Stomach (tissue), 9 donors: ENCODE results near the gene ARHGAP26. TPM values are rescaled to one million over a fixed set of nuclear protein-coding genes. Genes with fewer than 3 reads are reported as not detected.

ENCODE experiments used
- DNase-seq, 2 donors: peaks; one replicate each; pipeline versions ENCODE4 v3.0.0 to v3.0.0-alpha.2; 2013 to 2019
- H3K27ac ChIP-seq, 5 donors: fragments of 200-600 bp in 4 of 5; sonication (generic) in 4 of 5; one replicate each; pipeline ENCODE4 v1.5.1; 2013 to 2019; ENCODE audit warnings: mild to moderate bottlenecking in 1 of 5, moderate library complexity in 1 of 5
- H3K27me3 ChIP-seq, 3 donors: fragments of 200-600 bp; sonication (generic); one replicate each; pipeline ENCODE4 v1.5.1; 2017 to 2019; ENCODE audit warnings: mixed run types in 1 of 3
- H3K36me3 ChIP-seq, 4 donors: fragments of 200-600 bp; sonication (generic); 1 replicate in 3 of 4; 2 replicates in 1 of 4; pipeline ENCODE4 v1.5.1; 2016 to 2019
- H3K4me1 ChIP-seq, 4 donors: fragments of 200-600 bp; sonication (generic); one replicate each; pipeline ENCODE4 v1.5.1; 2016 to 2019
- H3K4me3 ChIP-seq, 4 donors: fragments of 200-600 bp; sonication (generic) in 3 of 4; one replicate each; pipeline ENCODE4 v1.5.1; 2016 to 2019; ENCODE audit warnings: mild to moderate bottlenecking in 1 of 4
- H3K9me3 ChIP-seq, 4 donors: fragments of 200-600 bp; sonication (generic); one replicate each; pipeline ENCODE4 v1.5.1; 2016 to 2019
- CTCF ChIP-seq, 7 experiments: fragments of 450-650 bp in 4 of 7; fragments of 200-600 bp in 3 of 7; sonication (generic) in 3 of 7; IDR thresholded peaks; one replicate each; pipeline ENCODE4 v1.5.1; 2016 to 2019; ENCODE audit warnings: antibody characterized with exemption in 7 of 7, control low read depth in 2 of 7, mild to moderate bottlenecking in 1 of 7
- EP300 ChIP-seq: sonication (generic); formaldehyde crosslinking; IDR thresholded peaks from one replicate; pipeline ENCODE4 v1.6.1; 2017; ENCODE audit warnings: antibody characterized with exemption
- POLR2A ChIP-seq, 4 donors: fragments of 450-650 bp; IDR thresholded peaks; one replicate each; pipeline ENCODE4 v1.6.1; 2016; ENCODE audit warnings: antibody characterized with exemption in 4 of 4, control low read depth in 2 of 4, mild to moderate bottlenecking in 1 of 4, moderate library complexity in 1 of 4
- POLR2AphosphoS5 ChIP-seq, 3 donors: sonication (generic); formaldehyde crosslinking; IDR thresholded peaks; one replicate each; pipeline ENCODE4 v1.6.1; 2016; ENCODE audit warnings: antibody characterized with exemption in 3 of 3
- WGBS, 5 donors: extraction: QIAGEN DNeasy Blood & Tissue Kit in 3 of 5; methylation state at CpG; one replicate each; pipeline versions ENCODE4 v1.1.5 to v1.1.7; 2013 to 2018; 5-methylcytosine and 5-hydroxymethylcytosine counted together
- intact Hi-C: fragments of 100-400 bp; cut with DNase I; formaldehyde crosslinking; loops from one replicate; pipeline ENCODE4 v1.15.1; 2023; ENCODE audit warnings: low total_unique reads
- polyA plus RNA-seq, 3 donors: library from polyadenylated mRNA; stranded (reverse); fragments of 200-250 nt; gene quantifications; one replicate each; pipeline ENCODE4 v1.2.3, GENCODE V29; 2013
- total RNA-seq, 5 donors: library from RNA; depleted of rRNA; stranded (reverse); fragments of >200 nt; gene quantifications; one replicate each; pipeline versions ENCODE4 v1.1.0 to v1.2.3, GENCODE V29; 2014 to 2016
- donor health status: healthy with polysubstance abuse.
- donor health status: Bipolar disorder and iron deficiency.
- donor health status: healthy.

ARHGAP26 gene
- total and polyA plus RNA-seq, 8 donors, result 4.0 to 115 (median 34.1) TPM

DNA sequence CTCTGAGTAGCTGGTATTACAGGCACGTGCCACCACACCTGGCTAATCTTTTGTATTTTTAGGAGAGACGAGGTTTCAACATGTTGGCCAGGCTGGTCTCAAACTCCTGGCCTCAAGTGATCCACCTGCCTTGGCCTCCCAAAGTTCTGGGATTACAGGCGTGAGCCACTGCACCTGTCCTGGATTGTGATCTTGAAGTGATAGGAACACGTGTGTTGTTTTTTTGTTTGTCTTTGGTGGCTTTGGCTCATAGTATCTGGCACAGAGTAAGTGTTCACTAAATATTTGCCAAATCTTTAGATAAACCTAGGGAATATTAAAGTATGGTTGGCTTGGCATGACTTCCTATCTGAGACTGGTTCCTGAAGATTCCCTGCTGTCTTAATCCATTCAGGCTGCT is 172.7 kb downstream of the ARHGAP26 start:
- DNase-seq, result no peak
- WGBS, 5 donors, result 37 to 60% (median 43%) methylated on average over 4 of the region's 4 CpGs
- intact Hi-C loops, result no loop called here

DNA sequence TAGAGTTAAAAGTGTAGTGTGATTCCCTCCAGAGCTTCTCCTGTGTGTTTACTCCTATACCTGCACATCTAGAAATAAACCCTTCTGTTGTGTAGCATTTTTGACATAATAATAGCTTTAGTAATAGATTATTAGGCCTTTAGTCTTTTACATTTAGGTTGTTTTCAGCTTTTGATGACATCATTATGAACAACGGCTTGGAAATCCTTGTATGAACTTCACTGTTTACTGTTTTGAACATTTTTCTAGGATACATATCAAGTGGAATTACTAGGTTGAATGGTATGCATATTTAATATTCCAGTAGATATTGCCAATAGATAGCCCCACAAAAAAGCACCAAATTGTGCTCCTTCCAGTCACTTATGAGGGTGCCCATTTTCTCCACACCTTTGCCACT is 174.0 kb downstream of the ARHGAP26 start:
- H3K9me3 ChIP-seq, result no peaks in the 10 kb centered on the region
- intact Hi-C loops, result no loop called here
- no peak overlapping the region for H3K4me3 ChIP-seq
- H3K36me3 ChIP-seq, result no peaks in the 10 kb centered on the region
- no peak for DNase-seq
- H3K27ac ChIP-seq, result no peak overlapping the region
- H3K4me1 ChIP-seq, result peaks cover 0 to 9% (median 0%) of the 10 kb centered on the region in 4 donors
- H3K27me3 ChIP-seq, result no peaks in the 10 kb centered on the region
- WGBS, 5 donors, result 51 to 69% (median 63%) methylated on average over 1 of the region's 1 CpG
- TF ChIP-seq POLR2A (IDR thresholded peaks at IDR 0.05) (no peak), CTCF (IDR thresholded peaks at IDR 0.05) (no peak), EP300 (no peak), POLR2AphosphoS5 (IDR thresholded peaks at IDR 0.05) (no peak)

More for the DNA sequence above, 172.7 kb downstream of the ARHGAP26 start:
- H3K27ac ChIP-seq, result no peak overlapping the region
- no peak for TF ChIP-seq POLR2A (IDR thresholded peaks at IDR 0.05)
- no peak for TF ChIP-seq CTCF (IDR thresholded peaks at IDR 0.05)
- TF ChIP-seq POLR2AphosphoS5 (IDR thresholded peaks at IDR 0.05), result no peak
- no peak for TF ChIP-seq EP300
- H3K4me3 ChIP-seq, result no peak overlapping the region
- H3K4me1 ChIP-seq, result peaks cover 0 to 16% (median 2%) of the 10 kb centered on the region in 4 donors
- no peaks in the 10 kb centered on the region for H3K27me3 ChIP-seq
- no peaks in the 10 kb centered on the region for H3K9me3 ChIP-seq
- H3K36me3 ChIP-seq, result no peaks in the 10 kb centered on the region

DNA sequence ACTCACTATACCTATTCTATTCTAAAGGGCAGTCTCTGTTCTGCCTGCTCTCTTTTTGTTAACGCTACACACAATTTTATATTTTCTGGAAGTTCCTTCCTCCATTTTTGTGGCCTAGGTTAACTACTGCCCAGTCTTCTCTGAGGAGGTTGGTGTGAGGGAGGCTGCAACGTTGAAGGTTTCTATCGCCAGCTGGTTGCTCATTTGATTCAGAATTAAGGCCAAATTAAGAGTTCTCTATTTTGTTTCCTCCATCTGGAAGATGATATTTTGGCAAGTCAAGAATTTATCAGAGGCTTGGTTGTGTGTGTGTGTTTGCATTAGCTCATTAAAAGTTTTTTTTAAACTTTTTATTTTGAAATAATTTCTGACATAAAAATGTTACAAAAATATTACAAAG is 175.1 kb downstream of the ARHGAP26 start:
- Histone ChIP-seq H3K9me3 (no peaks in the 10 kb centered on the region), H3K27me3 (no peaks in the 10 kb centered on the region), H3K36me3 (no peaks in the 10 kb centered on the region), H3K27ac (no peak overlapping the region), H3K4me3 (no peak overlapping the region), H3K4me1 (peaks cover 0 to 14% (median 0%) of the 10 kb centered on the region in 4 donors)
- no peak for DNase-seq
- TF ChIP-seq POLR2A (IDR thresholded peaks at IDR 0.05) (no peak), CTCF (IDR thresholded peaks at IDR 0.05) (no peak)
- intact Hi-C loops, result no loop called here
- 78 to 92% (median 88%) methylated on average over 3 of the region's 3 CpGs for WGBS, 5 donors

DNA sequence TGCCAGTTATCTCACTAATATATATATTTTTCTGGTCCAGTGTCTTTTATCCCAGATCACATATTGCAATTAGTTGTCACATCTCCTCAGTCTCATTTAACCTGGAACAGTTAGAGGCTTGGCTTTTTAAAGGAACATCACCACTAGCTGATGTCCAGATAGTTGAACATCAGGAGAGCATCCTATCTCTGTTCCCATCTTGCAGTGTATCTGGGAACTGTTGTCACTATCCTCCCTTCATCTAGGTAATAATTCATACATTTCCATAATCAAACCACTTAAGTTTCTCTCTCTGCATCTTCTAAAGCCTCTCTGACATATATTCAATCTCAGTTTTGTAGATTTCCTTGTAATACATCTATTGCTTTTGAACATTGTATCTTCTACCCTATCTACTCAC is 175.7 kb downstream of the ARHGAP26 start:
- peaks cover 0 to 14% (median 0%) of the 10 kb centered on the region in 4 donors for H3K4me1 ChIP-seq
- no peak for DNase-seq
- TF ChIP-seq POLR2AphosphoS5 (IDR thresholded peaks at IDR 0.05) (no peak), CTCF (IDR thresholded peaks at IDR 0.05) (no peak), EP300 (no peak), POLR2A (IDR thresholded peaks at IDR 0.05) (no peak)

More for the DNA sequence above, 175.7 kb downstream of the ARHGAP26 start:
- H3K27me3 ChIP-seq, result no peaks in the 10 kb centered on the region
- H3K4me3 ChIP-seq, result no peak overlapping the region
- no peaks in the 10 kb centered on the region for H3K36me3 ChIP-seq
- H3K27ac ChIP-seq, result no peak overlapping the region
- H3K9me3 ChIP-seq, result no peaks in the 10 kb centered on the region
- intact Hi-C loops, result no loop called here
